Transverse colon (tissue), 4 donors: ENCODE results near the gene INPP5B. TPM values are rescaled to one million over a fixed set of nuclear protein-coding genes. Genes with fewer than 3 reads are reported as not detected.

Experiments used
- DNase-seq: peaks from one replicate; pipeline ENCODE4 v3.0.0-alpha.2; 2019
- H3K27ac ChIP-seq, 4 donors: fragments of 200-600 bp; sonication (generic); 2 replicates each; pipeline ENCODE4 v1.5.1; 2016 to 2018; ENCODE audit warnings: inconsistent platforms in 4 of 4
- H3K27me3 ChIP-seq: fragments of 200-600 bp; sonication (generic); 2 replicates; pipeline ENCODE4 v1.5.1; 2017; ENCODE audit warnings: inconsistent platforms
- H3K36me3 ChIP-seq, 4 donors: fragments of 200-600 bp; sonication (generic); 2 replicates each; pipeline ENCODE4 v1.5.1; 2017 to 2019; ENCODE audit warnings: inconsistent platforms in 4 of 4
- H3K4me1 ChIP-seq, 4 donors: fragments of 200-600 bp; sonication (generic); 2 replicates each; pipeline ENCODE4 v1.5.1; 2017 to 2020; ENCODE audit warnings: inconsistent platforms in 4 of 4
- H3K4me3 ChIP-seq, 4 donors: fragments of 200-600 bp; sonication (generic); 1 replicate in 1 of 4; 2 replicates in 3 of 4; pipeline versions ENCODE4 v1.5.1 to v1.6.1; 2017 to 2019; ENCODE audit warnings: inconsistent platforms in 4 of 4
- H3K9me3 ChIP-seq, 2 donors: fragments of 200-600 bp; sonication (generic); 2 replicates each; pipeline ENCODE4 v1.5.1; 2017 to 2019; ENCODE audit warnings: inconsistent platforms in 2 of 2
- CTCF ChIP-seq, 5 experiments: fragments of 200-600 bp in 3 of 5; fragments of 450-650 bp in 2 of 5; sonication (generic) in 3 of 5; IDR thresholded peaks; 1 replicate in 2 of 5; 2 replicates in 3 of 5; pipeline ENCODE4 v1.5.1; 2016 to 2017; ENCODE audit warnings: antibody characterized with exemption in 5 of 5, inconsistent platforms in 3 of 5, mild to moderate bottlenecking in 2 of 5, moderate library complexity in 1 of 5
- EP300 ChIP-seq: sonication (generic); formaldehyde crosslinking; IDR thresholded peaks from one replicate; pipeline ENCODE4 v1.6.1; 2017; ENCODE audit warnings: antibody characterized with exemption, low read depth
- POLR2A ChIP-seq: fragments of 450-650 bp; IDR thresholded peaks from one replicate; pipeline ENCODE4 v1.6.1; 2016; ENCODE audit warnings: antibody characterized with exemption, mild to moderate bottlenecking, moderate library complexity
- POLR2AphosphoS5 ChIP-seq, 3 donors: sonication (generic); formaldehyde crosslinking; IDR thresholded peaks; one replicate each; pipeline ENCODE4 v1.6.1; 2016; ENCODE audit warnings: antibody characterized with exemption in 3 of 3
- WGBS, 2 donors: methylation state at CpG; one replicate each; pipeline ENCODE4 v1.1.5; 2018; ENCODE audit warnings: low coverage in 1 of 2; 5-methylcytosine and 5-hydroxymethylcytosine counted together
- in situ Hi-C, 4 donors: fragments of 200-750 bp; cut with MboI; loops; one replicate each; pipeline versions ENCODE4 v1.15.0 to v1.15.1; 2017; ENCODE audit warnings: low sequenced_read_pairs in 3 of 4, low pct_ligation_motif_present in 1 of 4, low pct_unique_long_range_greater_than_20kb in 1 of 4
- intact Hi-C: fragments of 100-400 bp; cut with DNase I; formaldehyde crosslinking; loops from one replicate; pipeline ENCODE4 v1.15.1; 2023; ENCODE audit warnings: low total_unique reads
- total RNA-seq, 4 donors: library from RNA; depleted of rRNA; stranded (reverse); fragments of >200 nt; gene quantifications; one replicate each; pipeline ENCODE4 v1.1.0, GENCODE V29; 2016

INPP5B gene
- total RNA-seq, 4 donors from 2014 or later: 32.6 to 43.6 (median 39.1) TPM

GRCh38 chr1:37951041-37951782 is 4.4 kb upstream of the INPP5B start:
- H3K4me1 ChIP-seq: peaks cover under 1 to 15% (median 8%) of the 10 kb centered on the region in 4 donors
- WGBS, 2 donors: 83 to 100% methylated on average over 2 to 11 of the region's 11 CpGs
- intact Hi-C loops: no loop called here
- no peaks in the 10 kb centered on the region for H3K9me3 ChIP-seq
- no peaks in the 10 kb centered on the region for H3K36me3 ChIP-seq
- in situ Hi-C loops: no loop called here
- no peak overlapping the region for H3K4me3 ChIP-seq
- DNase-seq: no peak
- no peaks in the 10 kb centered on the region for H3K27me3 ChIP-seq
- TF ChIP-seq CTCF (IDR thresholded peaks at IDR 0.05) (no peak), POLR2A (no peak), EP300 (no peak)
- no peak overlapping the region for H3K27ac ChIP-seq

- in situ Hi-C loops: no loop called here
- WGBS, 2 donors: 77% methylated on average over 6 of the region's 6 CpGs; no CpG with 5 or more reads in 1 of the 2 donors
- Histone ChIP-seq H3K27me3 (no peaks in the 10 kb centered on the region), H3K4me1 (peaks cover 8 to 27% (median 14%) of the 10 kb centered on the region in 4 donors), H3K4me3 (no peak overlapping the region), H3K27ac (no peak overlapping the region), H3K9me3 (no peaks in the 10 kb centered on the region), H3K36me3 (no peaks in the 10 kb centered on the region)
- no peak for DNase-seq
- TF ChIP-seq POLR2AphosphoS5 (IDR thresholded peaks at IDR 0.05) (no peak), EP300 (no peak), CTCF (IDR thresholded peaks at IDR 0.05) (no peak), POLR2A (no peak)
- intact Hi-C loops: no loop called here
These were observed 2.8 kb upstream of the INPP5B start for GRCh38 chr1:37949524-37950152.

- intact Hi-C loops (no loop called here), in situ Hi-C loops (no loop called here)
- Histone ChIP-seq H3K27me3 (no peaks in the 10 kb centered on the region), H3K4me1 (peaks cover 8 to 27% (median 14%) of the 10 kb centered on the region in 4 donors), H3K36me3 (peaks cover 0 to 2% (median 0%) of the 10 kb centered on the region in 4 donors), H3K9me3 (no peaks in the 10 kb centered on the region), H3K27ac (no peak overlapping the region), H3K4me3 (no peak overlapping the region)
- TF ChIP-seq POLR2AphosphoS5 (IDR thresholded peaks at IDR 0.05) (no peak), EP300 (no peak), CTCF (IDR thresholded peaks at IDR 0.05) (no peak), POLR2A (no peak)
- no peak for DNase-seq
These were observed 2.0 kb upstream of the INPP5B start for GRCh38 chr1:37948841-37949240.

- in situ Hi-C loops: no loop called here
- 63 to 68% methylated on average over 2 of the region's 2 CpGs for WGBS, 2 donors
- no peak overlapping the region for H3K4me3 ChIP-seq
- H3K27me3 ChIP-seq: no peaks in the 10 kb centered on the region
- H3K27ac ChIP-seq: peak overlapping the region in 3 of 4 donors; percentile 88 to 91 (median 91)
- DNase-seq: no peak
- no peaks in the 10 kb centered on the region for H3K9me3 ChIP-seq
- peaks cover 8 to 27% (median 14%) of the 10 kb centered on the region in 4 donors for H3K4me1 ChIP-seq
- H3K36me3 ChIP-seq: peaks cover 0 to 8% (median 3%) of the 10 kb centered on the region in 4 donors
- no peak for TF ChIP-seq POLR2A
- no peak for TF ChIP-seq CTCF (IDR thresholded peaks at IDR 0.05)
- TF ChIP-seq EP300: no peak
- TF ChIP-seq POLR2AphosphoS5 (IDR thresholded peaks at IDR 0.05): no peak
- intact Hi-C loops: no loop called here
These were observed 1.3 kb upstream of the INPP5B start for GRCh38 chr1:37948166-37948565.
